ENCODE data around the gene USP32.

DNA sequence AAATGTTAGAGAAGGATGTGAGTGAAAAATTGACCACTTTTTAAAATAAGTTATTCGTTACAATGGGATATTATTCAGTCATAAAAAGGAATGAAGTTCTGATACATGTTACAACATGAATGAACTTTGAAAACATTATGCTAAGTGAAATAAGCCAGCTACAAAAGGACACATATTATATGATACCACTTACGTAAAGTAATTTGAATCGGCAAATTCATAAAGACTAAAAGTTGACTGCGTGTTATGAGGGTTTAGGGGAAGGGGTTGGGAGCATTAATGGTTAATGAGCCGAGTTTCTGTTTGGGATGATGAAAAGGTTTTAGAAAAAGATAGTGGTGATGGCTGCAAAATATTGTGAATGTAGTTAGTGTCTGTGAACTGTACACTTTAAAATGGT is 73.1 kb downstream of the USP32 start:
- TF ChIP-seq, protein P1, sequence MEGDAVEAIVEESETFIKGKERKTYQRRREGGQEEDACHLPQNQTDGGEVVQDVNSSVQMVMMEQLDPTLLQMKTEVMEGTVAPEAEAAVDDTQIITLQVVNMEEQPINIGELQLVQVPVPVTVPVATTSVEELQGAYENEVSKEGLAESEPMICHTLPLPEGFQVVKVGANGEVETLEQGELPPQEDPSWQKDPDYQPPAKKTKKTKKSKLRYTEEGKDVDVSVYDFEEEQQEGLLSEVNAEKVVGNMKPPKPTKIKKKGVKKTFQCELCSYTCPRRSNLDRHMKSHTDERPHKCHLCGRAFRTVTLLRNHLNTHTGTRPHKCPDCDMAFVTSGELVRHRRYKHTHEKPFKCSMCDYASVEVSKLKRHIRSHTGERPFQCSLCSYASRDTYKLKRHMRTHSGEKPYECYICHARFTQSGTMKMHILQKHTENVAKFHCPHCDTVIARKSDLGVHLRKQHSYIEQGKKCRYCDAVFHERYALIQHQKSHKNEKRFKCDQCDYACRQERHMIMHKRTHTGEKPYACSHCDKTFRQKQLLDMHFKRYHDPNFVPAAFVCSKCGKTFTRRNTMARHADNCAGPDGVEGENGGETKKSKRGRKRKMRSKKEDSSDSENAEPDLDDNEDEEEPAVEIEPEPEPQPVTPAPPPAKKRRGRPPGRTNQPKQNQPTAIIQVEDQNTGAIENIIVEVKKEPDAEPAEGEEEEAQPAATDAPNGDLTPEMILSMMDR (IDR thresholded peaks at IDR 0.05; ENCODE audit: low read length), result no peak
- no peak for TF ChIP-seq EZH2 (IDR thresholded peaks at IDR 0.05; ENCODE audit: borderline replicate concordance, low read length)

All from OCI-LY1 (cell line).